GM13976 (cell line): Measurements from ENCODE around the gene PGC.

Experiments
- DNase-seq: peaks from one replicate; pipeline ENCODE4 v3.0.0; 2012; ENCODE audit warnings: low spot score
- CTCF ChIP-seq: IDR thresholded peaks from 2 replicates; pipeline ENCODE4 v1.5.1; 2012; ENCODE audit warnings: borderline replicate concordance, mild to moderate bottlenecking; ENCODE audit not compliant: insufficient read depth; ENCODE audit errors: extremely low read depth, missing control alignments, control extremely low read depth
- in situ Hi-C: fragments of 300-500 bp; cut with MboI; formaldehyde crosslinking; loops from one replicate; pipeline ENCODE4 v1.12.0; 2022; ENCODE audit warnings: low sequenced_read_pairs, mixed read lengths, inconsistent platforms; ENCODE audit not compliant: unreplicated experiment

Gene PGC

GRCh38 chr6:41697861-41698781 is 49.1 kb downstream of the PGC start:
- in situ Hi-C loops, result no loop called here
- no peak for TF ChIP-seq CTCF
- DNase-seq, result no peak

GRCh38 chr6:41696788-41697187 is 50.4 kb downstream of the PGC start:
- in situ Hi-C loops, result no loop called here
- TF ChIP-seq CTCF, result no peak
- no peak for DNase-seq

- no peak for TF ChIP-seq CTCF
- no peak for DNase-seq
- in situ Hi-C loops, result no loop called here
Observed at GRCh38 chr6:41695825-41696224, 51.4 kb downstream of the PGC start.

GRCh38 chr6:41694815-41695526 is 52.2 kb downstream of the PGC start:
- in situ Hi-C loops, result no loop called here
- DNase-seq, result no peak

GRCh38 chr6:41693281-41694240 is 53.6 kb downstream of the PGC start:
- in situ Hi-C loops, result no loop called here
- DNase-seq, result no peak
- no peak for TF ChIP-seq CTCF

More at GRCh38 chr6:41694815-41695526, 52.2 kb downstream of the PGC start:
- no peak for TF ChIP-seq CTCF

- DNase-seq, result no peak
- in situ Hi-C loops, result no loop called here
- no peak for TF ChIP-seq CTCF
Observed at GRCh38 chr6:41692730-41693129, 54.5 kb downstream of the PGC start.
